HG02759 (cell line): ENCODE measurements around the gene CHKA.

Experiments
- ATAC-seq: cut with Tn5 transposase; IDR thresholded peaks from one replicate; pipeline ENCODE4 v1.9.1; 2021; ENCODE audit warnings: mild to moderate bottlenecking, moderate library complexity; ENCODE audit not compliant: unreplicated experiment

The CHKA gene

GRCh38 chr11:68016904-68017817 lies 104.0 kb downstream of the CHKA start:
- no peak for ATAC-seq

- ATAC-seq = no peak
These were observed 104.9 kb downstream of the CHKA start for GRCh38 chr11:68016161-68016903.

GRCh38 chr11:68015467-68015866 lies 105.7 kb downstream of the CHKA start:
- no peak for ATAC-seq

GRCh38 chr11:68014947-68015447 lies 106.2 kb downstream of the CHKA start:
- no peak for ATAC-seq

- no peak for ATAC-seq
These were observed 106.8 kb downstream of the CHKA start for GRCh38 chr11:68014157-68014946.

- no peak for ATAC-seq
These were observed 107.5 kb downstream of the CHKA start for GRCh38 chr11:68013611-68014156.

- ATAC-seq = no peak
These were observed 108.2 kb downstream of the CHKA start for GRCh38 chr11:68012843-68013610.

GRCh38 chr11:68012044-68012842 lies 108.9 kb downstream of the CHKA start:
- no peak for ATAC-seq

GRCh38 chr11:68011051-68011943 lies 109.9 kb downstream of the CHKA start:
- no peak for ATAC-seq

GRCh38 chr11:68010090-68011041 lies 110.8 kb downstream of the CHKA start, which contains the start of gene ALDH3B1:
TSS of gene ALDH3B1 (plus strand) at chr11:68010327. CDS start at chr11:68015298, 4,971 bp downstream.
- ATAC-seq = no peak

- ATAC-seq = no peak
These were observed 111.6 kb downstream of the CHKA start for GRCh38 chr11:68009391-68010089.

GRCh38 chr11:68008381-68009337 lies 112.5 kb downstream of the CHKA start:
- ATAC-seq = no peak

GRCh38 chr11:68007498-68008380 lies 113.4 kb downstream of the CHKA start:
- ATAC-seq = no peak

- no peak for ATAC-seq
These were observed 114.5 kb downstream of the CHKA start for GRCh38 chr11:68006606-68007166.
